H1 (cell line): ENCODE data around the gene KIF4A. TPM values are rescaled to one million over a fixed set of nuclear protein-coding genes. Genes with fewer than 3 reads are reported as not detected.

Experiments used
- CBX5 ChIP-seq: fragments of 300-800, 300-1000 bp; sonication (generic); IDR thresholded peaks from 2 replicates; pipeline ENCODE4 v1.7.1; 2016; ENCODE audit warnings: antibody characterized with exemption, low read length, low read depth
- EGR1 ChIP-seq: IDR thresholded peaks from 2 replicates; pipeline ENCODE4 v1.6.1; 2011; ENCODE audit warnings: low read depth, low read length, borderline replicate concordance
- SIN3A ChIP-seq, 2 experiments: IDR thresholded peaks in 1 of 2; conservative IDR thresholded peaks in 1 of 2; 2 replicates each; pipeline ENCODE4 v1.6.1; 2011 to 2012; ENCODE audit warnings: low read length in 2 of 2, improper control_type of control experiment in 1 of 2, low read depth in 1 of 2, mild to moderate bottlenecking in 1 of 2
- SP1 ChIP-seq: IDR thresholded peaks from 2 replicates; pipeline ENCODE4 v1.6.1; 2011; ENCODE audit warnings: low read depth, low read length
- polyA plus RNA-seq, 7 experiments: library from polyadenylated mRNA; depleted of rRNA in 3 of 7; stranded (reverse) in 5 of 7; unstranded in 2 of 7; fragments of >200 nt in 5 of 7; fragments of 200-250 nt in 2 of 7; gene quantifications; 1 replicate in 5 of 7; 2 replicates in 1 of 7; 4 replicates in 1 of 7; pipeline versions ENCODE4 v1.2.1 to v1.2.3, GENCODE V29; 2011 to 2013; ENCODE audit warnings: missing spikeins in 2 of 7, mixed read lengths in 2 of 7
- total RNA-seq: library from RNA; stranded (reverse); fragmentation: NEBNext Ultra II Directional; extraction: Animal tissue kit (Norgen Biotek cat#: 25700); gene quantifications from 2 replicates; pipeline ENCODE4 v1.2.1, GENCODE V29; 2021

Gene KIF4A
- total and polyA plus RNA-seq, 2 of the 8 experiments (the other 6 are each of a cell fraction or from before 2014, with no cell fraction given): 10.9 to 35.7 TPM

DNA sequence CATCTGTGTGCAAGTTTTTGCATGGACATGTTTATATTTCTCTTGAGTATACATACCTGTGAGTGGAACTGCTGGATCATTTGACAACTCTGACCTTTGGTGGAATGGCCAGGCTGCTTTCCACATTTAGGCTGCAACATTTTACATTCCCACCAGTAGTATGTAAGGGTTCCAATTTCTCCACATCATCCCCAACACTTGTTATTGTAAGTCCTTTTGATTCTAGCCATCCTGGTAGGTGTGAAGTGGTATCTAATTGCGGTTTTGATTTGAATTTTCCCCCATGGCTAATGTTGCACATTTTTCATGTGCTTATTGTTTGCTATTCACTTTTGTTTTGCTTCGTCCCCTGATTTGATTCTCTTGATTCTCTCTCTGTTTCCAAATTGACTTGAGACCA is 171.1 kb downstream of the KIF4A start (continued):
- TF ChIP-seq SP1 (no peak), SIN3A (conservative IDR thresholded peaks at IDR 0.05 in 1 of 2, IDR thresholded peaks at IDR 0.05 in 1 of 2; ENCODE audit: low read depth in 1 of 2, low read length in 2 of 2) (no peak), EGR1 (no peak), CBX5 (no peak)
